DND-41 (cell line): ENCODE results near the gene MNT.

Experiments used
- ATAC-seq: fragments of 200-7000 bp; cut with Tn5 transposase; 3 replicates; pipeline ENCODE4 v1.9.1; 2021; ENCODE audit warnings: low read depth; ENCODE audit not compliant: insufficient read depth
- DNase-seq: peaks from one replicate; pipeline ENCODE4 v3.0.0-alpha.2; 2020
- H2AFZ ChIP-seq: 2 replicates; pipeline ENCODE4 v1.6.0; 2012; ENCODE audit warnings: low read depth, low read length
- H3K27ac ChIP-seq: 2 replicates; pipeline ENCODE4 v1.5.1; 2012; ENCODE audit warnings: low read length, inconsistent platforms
- H3K27me3 ChIP-seq: fragments of 200-600 bp; sonication (generic); 2 replicates; pipeline ENCODE4 v1.6.0; 2012; ENCODE audit warnings: low read length, mild to moderate bottlenecking, inconsistent platforms; ENCODE audit not compliant: insufficient read depth, poor library complexity
- H3K36me3 ChIP-seq: 2 replicates; pipeline ENCODE4 v1.5.1; 2012; ENCODE audit warnings: low read length, inconsistent platforms; ENCODE audit not compliant: insufficient read depth
- H3K4me1 ChIP-seq: 2 replicates; pipeline ENCODE4 v1.5.1; 2012; ENCODE audit warnings: mild to moderate bottlenecking, low read length; ENCODE audit not compliant: insufficient read depth
- H3K4me2 ChIP-seq: 2 replicates; pipeline ENCODE4 v1.6.0; 2012; ENCODE audit warnings: mild to moderate bottlenecking, moderate library complexity, low read length, inconsistent platforms; ENCODE audit not compliant: insufficient read depth
- H3K4me3 ChIP-seq, 2 experiments: fragments of 200-600 bp in 1 of 2; shearing (Covaris generic) in 1 of 2; 2 replicates each; pipeline ENCODE4 v1.5.1; 2012 to 2016; ENCODE audit warnings: inconsistent platforms in 2 of 2, low read length in 2 of 2, mild to moderate bottlenecking in 2 of 2, low read depth in 1 of 2, moderate library complexity in 1 of 2
- H3K79me2 ChIP-seq: 2 replicates; pipeline ENCODE4 v1.6.0; 2012; ENCODE audit warnings: low read length, inconsistent platforms; ENCODE audit not compliant: insufficient read depth
- H3K9ac ChIP-seq: 2 replicates; pipeline ENCODE4 v1.6.0; 2012; ENCODE audit warnings: low read depth, mild to moderate bottlenecking, inconsistent platforms, low read length, moderate library complexity
- H3K9me3 ChIP-seq: 2 replicates; pipeline ENCODE4 v1.5.1; 2012; ENCODE audit warnings: low read length, moderate library complexity, mild to moderate bottlenecking, inconsistent platforms; ENCODE audit not compliant: insufficient read depth, severe bottlenecking
- H4K20me1 ChIP-seq: 2 replicates; pipeline ENCODE4 v1.6.0; 2012; ENCODE audit warnings: low read length; ENCODE audit not compliant: insufficient read depth
- EZH2 ChIP-seq: IDR thresholded peaks from 3 replicates; pipeline ENCODE4 v1.6.1; 2012; ENCODE audit warnings: borderline replicate concordance, low read depth, mild to moderate bottlenecking, moderate library complexity, low read length, inconsistent platforms; ENCODE audit not compliant: severe bottlenecking
- TF ChIP-seq, protein P1 (sequence below): IDR thresholded peaks from 2 replicates; pipeline ENCODE4 v1.5.1; 2012; ENCODE audit warnings: borderline replicate concordance, low read length, moderate library complexity, mild to moderate bottlenecking; ENCODE audit not compliant: poor library complexity, severe bottlenecking; ENCODE audit errors: extremely low read depth

MNT gene

DNA sequence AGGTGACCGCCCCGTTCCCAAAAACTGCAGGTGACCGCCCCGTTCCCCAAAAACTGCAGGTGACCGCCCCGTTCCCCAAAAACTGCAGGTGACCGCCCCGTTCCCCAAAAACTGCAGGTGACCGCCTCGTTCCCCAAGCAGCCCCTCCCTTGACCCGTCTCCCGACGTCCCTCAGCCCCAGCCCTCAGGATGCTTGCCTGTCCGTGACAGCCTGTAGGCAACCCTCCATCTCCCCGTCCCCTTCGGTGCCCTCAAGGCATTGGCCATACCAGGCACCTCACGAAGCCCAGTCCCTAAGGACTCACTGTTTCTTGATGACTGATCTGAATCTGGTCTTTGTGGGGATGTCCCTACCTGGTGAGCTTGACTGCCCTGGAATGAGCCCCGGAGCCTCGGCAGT is 38.4 kb downstream of the MNT start:
- Histone ChIP-seq H3K36me3 (peaks cover 70% of the 10 kb centered on the region), H2AFZ (no peak overlapping the region), H3K27ac (no peak overlapping the region), H3K4me1 (no peaks in the 10 kb centered on the region), H3K27me3 (no peaks in the 10 kb centered on the region), H3K79me2 (0 out of 2 replicates have a peak, but pooled peaks cover 4% of the 10 kb centered on the region), H3K4me2 (no peak overlapping the region), H3K9ac (no peak overlapping the region), H4K20me1 (peaks cover 14% of the 10 kb centered on the region), H3K9me3 (no peaks in the 10 kb centered on the region), H3K4me3 (no peak overlapping the region)
- DNase-seq (no peak), ATAC-seq (no peak)
- no peak for TF ChIP-seq EZH2
- TF ChIP-seq, protein P1, sequence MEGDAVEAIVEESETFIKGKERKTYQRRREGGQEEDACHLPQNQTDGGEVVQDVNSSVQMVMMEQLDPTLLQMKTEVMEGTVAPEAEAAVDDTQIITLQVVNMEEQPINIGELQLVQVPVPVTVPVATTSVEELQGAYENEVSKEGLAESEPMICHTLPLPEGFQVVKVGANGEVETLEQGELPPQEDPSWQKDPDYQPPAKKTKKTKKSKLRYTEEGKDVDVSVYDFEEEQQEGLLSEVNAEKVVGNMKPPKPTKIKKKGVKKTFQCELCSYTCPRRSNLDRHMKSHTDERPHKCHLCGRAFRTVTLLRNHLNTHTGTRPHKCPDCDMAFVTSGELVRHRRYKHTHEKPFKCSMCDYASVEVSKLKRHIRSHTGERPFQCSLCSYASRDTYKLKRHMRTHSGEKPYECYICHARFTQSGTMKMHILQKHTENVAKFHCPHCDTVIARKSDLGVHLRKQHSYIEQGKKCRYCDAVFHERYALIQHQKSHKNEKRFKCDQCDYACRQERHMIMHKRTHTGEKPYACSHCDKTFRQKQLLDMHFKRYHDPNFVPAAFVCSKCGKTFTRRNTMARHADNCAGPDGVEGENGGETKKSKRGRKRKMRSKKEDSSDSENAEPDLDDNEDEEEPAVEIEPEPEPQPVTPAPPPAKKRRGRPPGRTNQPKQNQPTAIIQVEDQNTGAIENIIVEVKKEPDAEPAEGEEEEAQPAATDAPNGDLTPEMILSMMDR = no peak

DNA sequence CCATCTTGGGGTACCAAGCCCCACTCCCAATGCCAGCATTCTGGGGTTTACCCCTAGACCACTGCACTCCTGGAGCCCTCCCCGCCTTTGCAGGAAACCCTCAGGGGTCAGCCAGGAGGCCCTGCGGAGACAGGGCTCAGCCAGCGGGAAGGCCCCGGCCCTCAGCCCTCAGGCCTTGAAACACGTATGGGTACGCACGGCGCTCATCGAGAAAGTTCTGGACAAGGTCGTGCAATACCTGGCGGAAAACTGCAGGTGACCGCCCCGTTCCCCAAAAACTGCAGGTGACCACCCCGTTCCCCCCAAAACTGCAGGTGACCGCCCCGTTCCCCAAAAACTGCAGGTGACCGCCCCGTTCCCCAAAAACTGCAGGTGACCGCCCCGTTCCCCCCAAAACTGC is 38.8 kb downstream of the MNT start:
- TF ChIP-seq EZH2 = no peak
- TF ChIP-seq, protein P1 = no peak
- Histone ChIP-seq H4K20me1 (peaks cover 16% of the 10 kb centered on the region), H3K36me3 (peaks cover 71% of the 10 kb centered on the region), H3K4me2 (no peak overlapping the region), H2AFZ (no peak overlapping the region), H3K4me3 (no peak overlapping the region), H3K9me3 (no peaks in the 10 kb centered on the region), H3K27me3 (no peaks in the 10 kb centered on the region), H3K9ac (no peak overlapping the region), H3K4me1 (no peaks in the 10 kb centered on the region), H3K79me2 (0 out of 2 replicates have a peak, but pooled peaks cover 4% of the 10 kb centered on the region), H3K27ac (no peak overlapping the region)
- ATAC-seq (no peak), DNase-seq (no peak)

DNA sequence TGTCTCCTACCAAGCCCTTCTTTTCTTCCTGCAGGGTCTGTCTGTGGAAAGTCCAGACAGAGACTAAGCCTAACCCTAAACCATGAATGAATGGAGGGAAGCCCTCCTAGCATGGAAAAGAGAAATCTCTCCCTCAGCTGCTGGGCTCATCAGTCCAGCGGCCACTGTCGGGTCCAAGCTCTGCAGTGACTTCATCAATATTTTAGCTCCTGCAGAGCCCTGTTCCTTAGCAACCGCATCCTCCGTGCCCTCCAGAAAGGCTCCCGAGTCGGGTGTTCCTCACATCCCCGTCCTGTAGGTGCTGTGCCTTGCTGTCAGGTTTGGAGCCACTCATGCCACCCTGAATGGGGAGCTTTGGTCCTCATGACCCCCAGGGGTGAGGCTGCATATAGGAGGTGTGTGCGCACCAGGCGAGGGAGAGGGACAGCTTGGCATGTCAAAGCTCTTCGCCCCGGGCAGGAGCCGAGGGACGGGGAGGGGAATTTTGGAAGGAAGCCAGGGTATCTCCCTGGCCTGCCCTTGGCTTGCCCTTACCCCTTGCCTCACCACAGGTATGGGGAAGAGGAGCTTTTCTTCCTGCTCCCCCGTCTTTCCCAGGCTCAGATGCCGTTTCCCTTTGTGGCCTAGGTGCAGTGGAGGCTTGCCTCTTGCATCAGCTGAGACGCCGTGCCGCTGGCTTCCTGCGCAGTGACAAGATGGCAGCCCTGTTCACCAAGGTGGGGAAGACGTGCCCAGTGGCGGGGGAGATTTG is 39.7 kb downstream of the MNT start:
- Histone ChIP-seq H3K79me2 (0 out of 2 replicates have a peak, but pooled peaks cover 4% of the 10 kb centered on the region), H3K27me3 (no peaks in the 10 kb centered on the region), H3K4me1 (no peaks in the 10 kb centered on the region), H4K20me1 (peaks cover 19% of the 10 kb centered on the region), H3K9me3 (no peaks in the 10 kb centered on the region), H3K9ac (no peak overlapping the region), H3K36me3 (peaks cover 64% of the 10 kb centered on the region), H2AFZ (no peak overlapping the region), H3K4me3 (no peak overlapping the region), H3K4me2 (no peak overlapping the region), H3K27ac (no peak overlapping the region)
- TF ChIP-seq EZH2 = no peak
- TF ChIP-seq, protein P1 = no peak
- DNase-seq (no peak), ATAC-seq (no peak)
